Hippocampal formation (tissue), 2 donors: ENCODE results near the gene UFL1.
A peak's percentile ranks its signal among the peaks of the same experiment; 100 is the strongest.

ENCODE experiments used
- DNase-seq, 2 donors: peaks; one replicate each; lab custom pipeline; 2025; lab: John Stamatoyannopoulos, UW

The UFL1 gene

GRCh38 chr6:96575359-96575758 lies 53.8 kb downstream of the UFL1 start:
- DNase-seq = peak in 1 of 2 donors; percentile 25

GRCh38 chr6:96576221-96576620 lies 54.6 kb downstream of the UFL1 start:
- no peak for DNase-seq

GRCh38 chr6:96582021-96582420 lies 60.4 kb downstream of the UFL1 start:
- DNase-seq = no peak

- DNase-seq = no peak
Observed at GRCh38 chr6:96582436-96582835, 60.8 kb downstream of the UFL1 start.

- DNase-seq = no peak
Observed at GRCh38 chr6:96604420-96604819, 82.8 kb downstream of the UFL1 start.
